Mesothelial cell of epicardium (in vitro differentiated cells): ENCODE results near the gene SKIC8. TPM values are rescaled to one million over a fixed set of nuclear protein-coding genes. Genes with fewer than 3 reads are reported as not detected.

ENCODE experiments used
- DNase-seq, 2 experiments: peaks; one replicate each; pipeline ENCODE4 v3.0.0; 2021; ENCODE audit warnings: low spot score in 2 of 2; ENCODE audit not compliant: unreplicated experiment in 2 of 2
- H3K27ac Mint-ChIP-seq: 2 replicates; pipeline ENCODE4 v1.8.0; 2021; ENCODE audit warnings: mixed read lengths
- H3K27me3 Mint-ChIP-seq: 2 replicates; pipeline ENCODE4 v1.8.0; 2021; ENCODE audit warnings: low read depth, mixed read lengths
- H3K36me3 Mint-ChIP-seq: 2 replicates; pipeline ENCODE4 v1.8.0; 2021; ENCODE audit warnings: mixed read lengths
- H3K4me1 Mint-ChIP-seq: 2 replicates; pipeline ENCODE4 v1.8.0; 2021; ENCODE audit warnings: mixed read lengths
- H3K4me3 Mint-ChIP-seq: 2 replicates; pipeline ENCODE4 v1.8.0; 2021; ENCODE audit warnings: mild to moderate bottlenecking, moderate library complexity, mixed read lengths
- H3K9me3 Mint-ChIP-seq: 2 replicates; pipeline ENCODE4 v1.8.0; 2021; ENCODE audit warnings: mixed read lengths
- total RNA-seq: library from RNA; stranded (reverse); gene quantifications from 3 replicates; pipeline ENCODE4 v1.2.1, GENCODE V29; 2021
- TF ChIP-seq, protein P1 (sequence below): fragments of 200-600 bp; sonication (generic); IDR thresholded peaks from one replicate; pipeline ENCODE4 v1.5.0; 2021; ENCODE audit warnings: antibody characterized with exemption; ENCODE audit not compliant: unreplicated experiment

SKIC8 gene
- total RNA-seq, 1 donor from 2014 or later = 55.1 TPM

DNA sequence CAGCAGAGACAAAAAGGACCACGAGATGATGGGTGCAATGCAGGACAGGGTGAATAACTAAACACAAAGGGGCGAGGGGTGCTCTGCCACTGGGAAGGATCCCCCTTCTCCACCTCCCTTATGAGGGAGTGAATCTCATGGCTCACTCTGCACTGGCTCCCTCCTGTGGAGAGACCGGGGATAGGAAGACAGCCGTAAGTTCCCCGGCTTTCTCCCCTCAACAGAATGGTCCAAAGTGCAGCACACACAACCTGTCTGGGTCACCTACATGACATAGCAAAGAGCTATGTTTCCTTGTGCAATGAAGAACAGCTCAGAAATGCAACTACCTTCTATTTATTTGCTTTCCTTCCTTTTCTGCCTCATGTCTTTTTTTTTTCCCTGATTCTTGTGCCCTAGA lies 57.3 kb downstream of the SKIC8 start:
- Mint-ChIP-seq H3K27ac (no peak overlapping the region), H3K27me3 (no peaks in the 10 kb centered on the region), H3K36me3 (no peaks in the 10 kb centered on the region), H3K4me1 (peaks cover 2% of the 10 kb centered on the region), H3K4me3 (no peak overlapping the region), H3K9me3 (no peaks in the 10 kb centered on the region)
- DNase-seq = no peak
- TF ChIP-seq, protein P1, sequence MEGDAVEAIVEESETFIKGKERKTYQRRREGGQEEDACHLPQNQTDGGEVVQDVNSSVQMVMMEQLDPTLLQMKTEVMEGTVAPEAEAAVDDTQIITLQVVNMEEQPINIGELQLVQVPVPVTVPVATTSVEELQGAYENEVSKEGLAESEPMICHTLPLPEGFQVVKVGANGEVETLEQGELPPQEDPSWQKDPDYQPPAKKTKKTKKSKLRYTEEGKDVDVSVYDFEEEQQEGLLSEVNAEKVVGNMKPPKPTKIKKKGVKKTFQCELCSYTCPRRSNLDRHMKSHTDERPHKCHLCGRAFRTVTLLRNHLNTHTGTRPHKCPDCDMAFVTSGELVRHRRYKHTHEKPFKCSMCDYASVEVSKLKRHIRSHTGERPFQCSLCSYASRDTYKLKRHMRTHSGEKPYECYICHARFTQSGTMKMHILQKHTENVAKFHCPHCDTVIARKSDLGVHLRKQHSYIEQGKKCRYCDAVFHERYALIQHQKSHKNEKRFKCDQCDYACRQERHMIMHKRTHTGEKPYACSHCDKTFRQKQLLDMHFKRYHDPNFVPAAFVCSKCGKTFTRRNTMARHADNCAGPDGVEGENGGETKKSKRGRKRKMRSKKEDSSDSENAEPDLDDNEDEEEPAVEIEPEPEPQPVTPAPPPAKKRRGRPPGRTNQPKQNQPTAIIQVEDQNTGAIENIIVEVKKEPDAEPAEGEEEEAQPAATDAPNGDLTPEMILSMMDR = no peak

DNA sequence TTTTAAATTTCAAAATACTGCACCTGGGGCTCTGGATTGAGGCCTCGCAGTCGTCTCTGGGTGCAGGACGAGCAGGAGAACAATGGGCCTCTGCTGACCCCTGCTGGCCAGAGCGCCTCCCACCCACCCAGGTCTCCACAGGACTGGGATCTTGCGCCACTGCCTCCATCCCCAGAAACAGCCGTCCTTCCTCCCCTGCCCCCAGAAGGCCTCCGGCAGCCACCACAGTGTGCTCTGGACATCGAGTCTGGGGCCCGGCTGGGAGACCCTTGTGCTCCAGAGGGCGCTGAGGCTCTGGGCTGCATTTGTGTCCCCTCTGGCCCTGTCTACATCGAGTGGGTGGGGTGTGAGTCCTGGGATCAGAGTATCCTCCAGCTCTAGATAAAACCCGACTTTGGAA lies 58.4 kb downstream of the SKIC8 start:
- H3K36me3 Mint-ChIP-seq = no peaks in the 10 kb centered on the region
- TF ChIP-seq, protein P1 = peak; percentile 83
- peaks cover 2% of the 10 kb centered on the region for H3K4me1 Mint-ChIP-seq
- no peak overlapping the region for H3K27ac Mint-ChIP-seq
- no peaks in the 10 kb centered on the region for H3K9me3 Mint-ChIP-seq
- no peaks in the 10 kb centered on the region for H3K27me3 Mint-ChIP-seq
- H3K4me3 Mint-ChIP-seq = no peak overlapping the region
- DNase-seq = peak; percentile 71 to 92

DNA sequence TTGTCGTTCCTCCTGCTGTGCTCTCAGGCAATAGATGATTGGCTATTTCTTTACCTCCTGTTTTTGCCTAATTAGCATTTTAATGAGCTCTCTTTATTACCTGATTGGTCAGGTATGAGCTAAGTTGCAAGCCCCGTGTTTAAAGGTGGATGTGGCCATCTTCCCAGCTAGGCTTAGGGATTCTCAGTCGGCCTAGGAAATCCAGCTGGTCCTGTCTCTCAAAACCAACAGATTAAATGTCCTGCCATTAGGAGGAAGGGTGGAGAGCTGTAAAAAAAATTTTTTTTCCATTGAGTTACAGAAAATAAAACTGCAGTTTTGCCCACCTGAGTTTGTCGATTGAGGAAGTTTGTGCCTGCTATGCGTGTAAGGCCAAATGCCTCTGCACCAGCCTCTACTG lies 59.6 kb downstream of the SKIC8 start:
- peaks cover 2% of the 10 kb centered on the region for H3K4me1 Mint-ChIP-seq
- H3K36me3 Mint-ChIP-seq = no peaks in the 10 kb centered on the region
- peaks cover 2% of the 10 kb centered on the region for H3K27me3 Mint-ChIP-seq
- no peak overlapping the region for H3K4me3 Mint-ChIP-seq
- no peak for DNase-seq
- TF ChIP-seq, protein P1 = no peak
- H3K9me3 Mint-ChIP-seq = no peaks in the 10 kb centered on the region
- H3K27ac Mint-ChIP-seq = no peak overlapping the region

DNA sequence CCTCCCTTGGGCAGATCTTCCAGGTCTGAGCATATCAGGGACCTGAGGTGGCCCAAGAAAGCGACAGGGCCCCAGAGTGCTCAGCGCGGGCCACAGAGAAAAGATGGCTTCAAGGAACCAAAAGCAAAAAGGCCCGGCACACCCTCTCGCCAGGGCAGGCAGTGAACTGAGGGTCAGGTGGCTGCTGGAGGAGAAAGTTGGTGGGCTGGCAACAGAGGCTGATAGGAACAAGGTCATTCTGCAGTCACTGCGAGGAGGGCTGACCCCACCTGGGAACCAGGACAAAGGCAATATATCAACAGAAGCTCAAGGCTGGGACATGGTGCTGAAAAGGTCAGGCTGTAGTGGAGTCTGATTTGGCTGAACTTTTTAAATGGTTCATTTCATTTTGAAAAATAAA lies 62.3 kb downstream of the SKIC8 start:
- H3K4me1 Mint-ChIP-seq = peaks cover 2% of the 10 kb centered on the region
- H3K9me3 Mint-ChIP-seq = no peaks in the 10 kb centered on the region
- H3K4me3 Mint-ChIP-seq = no peak overlapping the region
- TF ChIP-seq, protein P1 = no peak
- H3K27me3 Mint-ChIP-seq = peaks cover 15% of the 10 kb centered on the region
- no peak for DNase-seq
- no peaks in the 10 kb centered on the region for H3K36me3 Mint-ChIP-seq
- no peak overlapping the region for H3K27ac Mint-ChIP-seq

DNA sequence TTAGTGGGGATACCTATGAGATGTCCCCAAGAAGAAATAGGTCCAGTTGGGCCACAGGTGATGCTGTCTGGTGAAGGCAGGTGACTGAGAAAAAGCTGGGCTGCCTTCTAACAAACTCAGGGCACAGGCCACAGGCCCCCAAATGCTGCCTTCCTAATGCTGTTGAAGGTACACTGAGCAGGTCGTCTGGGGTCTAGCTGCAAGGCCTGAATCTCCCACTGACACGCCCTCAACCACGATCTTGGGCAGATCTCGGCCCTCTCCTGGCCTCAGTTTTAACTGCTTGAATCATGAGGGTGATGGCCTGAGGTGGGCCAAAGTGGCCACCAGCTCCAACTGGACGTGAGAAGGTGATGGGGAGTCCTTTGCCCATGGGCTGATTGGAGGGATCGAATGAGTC lies 62.9 kb downstream of the SKIC8 start:
- TF ChIP-seq, protein P1 = no peak
- Mint-ChIP-seq H3K27ac (no peak overlapping the region), H3K27me3 (peaks cover 15% of the 10 kb centered on the region), H3K4me3 (no peak overlapping the region), H3K4me1 (peaks cover 2% of the 10 kb centered on the region), H3K9me3 (no peaks in the 10 kb centered on the region), H3K36me3 (no peaks in the 10 kb centered on the region)
- no peak for DNase-seq

DNA sequence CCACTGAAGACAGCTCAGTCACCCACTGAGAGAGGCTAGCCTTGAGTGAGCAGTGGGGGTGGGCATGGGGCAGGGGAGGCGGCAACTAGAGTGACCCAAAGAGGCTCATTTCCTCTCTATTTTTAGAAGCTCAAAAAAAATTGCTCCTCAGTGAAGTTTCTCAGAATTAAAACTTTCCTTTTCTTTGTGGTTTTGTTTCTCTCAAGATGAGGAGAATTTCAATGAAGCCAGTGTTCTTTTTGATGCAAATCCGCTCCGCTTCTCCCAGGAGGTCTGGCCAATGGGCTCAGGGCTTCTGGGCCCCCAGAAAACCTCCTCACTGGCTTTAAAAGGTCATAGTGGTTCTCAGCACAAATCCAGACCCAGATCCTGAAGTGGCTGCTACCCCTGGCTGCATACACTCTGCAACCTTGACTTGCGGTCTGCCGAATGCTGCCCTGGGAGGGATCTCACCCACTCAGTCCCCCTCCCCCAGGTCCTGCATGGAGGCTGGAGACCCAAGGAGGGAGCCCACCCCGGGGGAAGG lies 64.8 kb downstream of the SKIC8 start, which contains the start of gene ACSBG1:
TSS of gene ACSBG1 (minus strand) at position 51 of the 526 bp plus-strand sequence. CDS start 64 bp downstream, outside the sequence.
- no peak within 1 kb of the TSS for H3K4me3 Mint-ChIP-seq
- no peaks in the 10 kb centered on the region for H3K4me1 Mint-ChIP-seq
- peaks cover 15% of the 10 kb centered on the region for H3K27me3 Mint-ChIP-seq
- H3K36me3 Mint-ChIP-seq = no peaks in the 10 kb centered on the region
- H3K9me3 Mint-ChIP-seq = no peaks in the 10 kb centered on the region
- no peak within 1 kb of the TSS for H3K27ac Mint-ChIP-seq
- no peak for DNase-seq
- TF ChIP-seq, protein P1 = no peak
